ENCODE data around the gene GLDC. TPM values are rescaled to one million over a fixed set of nuclear protein-coding genes. Genes with fewer than 3 reads are reported as not detected.
"Not testable (repeated sequence)": the region's sequence is repeated elsewhere in the genome, so short reads cannot be mapped to it uniquely, and the experiment has no call there.

GLDC gene
- total and polyA plus RNA-seq, 4 donors = 20.3 to 56.6 (median 36.5) TPM

- Histone ChIP-seq H3K4me3 (ENCODE audit: low read depth, low read length) (no peak overlapping the region), H3K36me3 (ENCODE audit: control insufficient read depth, insufficient read depth, low read length) (no peaks in the 10 kb centered on the region), H3K27me3 (ENCODE audit: control insufficient read depth, insufficient read depth, low read length) (no peaks in the 10 kb centered on the region), H3K27ac (ENCODE audit: low read depth, low read length) (no peak overlapping the region), H3K4me1 (ENCODE audit: control insufficient read depth, insufficient read depth, low read length) (peaks cover 19% of the 10 kb centered on the region), H3K9me3 (ENCODE audit: control insufficient read depth, insufficient read depth, low read length) (no peaks in the 10 kb centered on the region)
- peak in 2 of 6 donors; percentile 45 to 66 for DNase-seq (ENCODE audit: low read depth in 4 of 6, low spot score in 6 of 6)
- WGBS (ENCODE audit: insufficient coverage) = 38% methylated on average over 5 of the region's 8 CpGs
Observed at GRCh38 chr9:6549106-6549800, 96.3 kb downstream of the GLDC start.

- Histone ChIP-seq H3K9me3 (ENCODE audit: control insufficient read depth, insufficient read depth, low read length) (no peaks in the 10 kb centered on the region), H3K27me3 (ENCODE audit: control insufficient read depth, insufficient read depth, low read length) (no peaks in the 10 kb centered on the region), H3K4me1 (ENCODE audit: control insufficient read depth, insufficient read depth, low read length) (peaks cover 6% of the 10 kb centered on the region), H3K27ac (ENCODE audit: low read depth, low read length) (no peak overlapping the region), H3K36me3 (ENCODE audit: control insufficient read depth, insufficient read depth, low read length) (no peaks in the 10 kb centered on the region), H3K4me3 (ENCODE audit: low read depth, low read length) (no peak overlapping the region)
- no CpG with 5 or more reads among the region's 8 CpGs for WGBS (ENCODE audit: insufficient coverage)
- no peak for DNase-seq (ENCODE audit: low read depth in 4 of 6, low spot score in 6 of 6)
Observed at GRCh38 chr9:6545017-6545691, 100.4 kb downstream of the GLDC start.

- no peak for DNase-seq (ENCODE audit: low read depth in 4 of 6, low spot score in 6 of 6)
- H3K36me3 ChIP-seq (ENCODE audit: control insufficient read depth, insufficient read depth, low read length) = no peaks in the 10 kb centered on the region
- H3K4me3 ChIP-seq (ENCODE audit: low read depth, low read length) = no peak overlapping the region
- no peaks in the 10 kb centered on the region for H3K27me3 ChIP-seq (ENCODE audit: control insufficient read depth, insufficient read depth, low read length)
- no peak overlapping the region for H3K27ac ChIP-seq (ENCODE audit: low read depth, low read length)
- 43% methylated on average over 2 of the region's 6 CpGs for WGBS (ENCODE audit: insufficient coverage)
- no peaks in the 10 kb centered on the region for H3K9me3 ChIP-seq (ENCODE audit: control insufficient read depth, insufficient read depth, low read length)
- H3K4me1 ChIP-seq (ENCODE audit: control insufficient read depth, insufficient read depth, low read length) = no peaks in the 10 kb centered on the region
Observed at GRCh38 chr9:6543204-6543603, 102.3 kb downstream of the GLDC start.

- not testable (repeated sequence) for H3K4me3 ChIP-seq (ENCODE audit: low read depth, low read length); H3K27me3 ChIP-seq (ENCODE audit: control insufficient read depth, insufficient read depth, low read length); H3K27ac ChIP-seq (ENCODE audit: low read depth, low read length); H3K9me3 ChIP-seq (ENCODE audit: control insufficient read depth, insufficient read depth, low read length); H3K36me3 ChIP-seq (ENCODE audit: control insufficient read depth, insufficient read depth, low read length); H3K4me1 ChIP-seq (ENCODE audit: control insufficient read depth, insufficient read depth, low read length); DNase-seq (ENCODE audit: low read depth in 4 of 6, low spot score in 6 of 6)
- WGBS (ENCODE audit: insufficient coverage) = 93% methylated on average over 4 of the region's 5 CpGs
Observed at GRCh38 chr9:6542617-6543016, 102.9 kb downstream of the GLDC start.

GRCh38 chr9:6538666-6539071 is 106.9 kb downstream of the GLDC start:
- H3K4me3 ChIP-seq (ENCODE audit: low read depth, low read length) = no peak overlapping the region
- H3K27me3 ChIP-seq (ENCODE audit: control insufficient read depth, insufficient read depth, low read length) = no peaks in the 10 kb centered on the region
- H3K27ac ChIP-seq (ENCODE audit: low read depth, low read length) = no peak overlapping the region
- H3K4me1 ChIP-seq (ENCODE audit: control insufficient read depth, insufficient read depth, low read length) = no peaks in the 10 kb centered on the region
- no peak for DNase-seq (ENCODE audit: low read depth in 4 of 6, low spot score in 6 of 6)
- H3K9me3 ChIP-seq (ENCODE audit: control insufficient read depth, insufficient read depth, low read length) = no peaks in the 10 kb centered on the region
- 63% methylated on average over 3 of the region's 3 CpGs for WGBS (ENCODE audit: insufficient coverage)
- H3K36me3 ChIP-seq (ENCODE audit: control insufficient read depth, insufficient read depth, low read length) = peaks cover 3% of the 10 kb centered on the region

GRCh38 chr9:6535594-6535993 is 109.9 kb downstream of the GLDC start:
- peaks cover 3% of the 10 kb centered on the region for H3K36me3 ChIP-seq (ENCODE audit: control insufficient read depth, insufficient read depth, low read length)
- no peak overlapping the region for H3K27ac ChIP-seq (ENCODE audit: low read depth, low read length)
- no peak overlapping the region for H3K4me3 ChIP-seq (ENCODE audit: low read depth, low read length)
- no peaks in the 10 kb centered on the region for H3K9me3 ChIP-seq (ENCODE audit: control insufficient read depth, insufficient read depth, low read length)
- no peaks in the 10 kb centered on the region for H3K27me3 ChIP-seq (ENCODE audit: control insufficient read depth, insufficient read depth, low read length)
- DNase-seq (ENCODE audit: low read depth in 4 of 6, low spot score in 6 of 6) = no peak
- 93% methylated on average over 2 of the region's 3 CpGs for WGBS (ENCODE audit: insufficient coverage)
- H3K4me1 ChIP-seq (ENCODE audit: control insufficient read depth, insufficient read depth, low read length) = no peaks in the 10 kb centered on the region

GRCh38 chr9:6525326-6526045 is 120.0 kb downstream of the GLDC start:
- WGBS (ENCODE audit: insufficient coverage) = 50% methylated on average over 1 of the region's 2 CpGs
- Histone ChIP-seq H3K4me3 (ENCODE audit: low read depth, low read length) (no peak overlapping the region), H3K4me1 (ENCODE audit: control insufficient read depth, insufficient read depth, low read length) (no peaks in the 10 kb centered on the region), H3K36me3 (ENCODE audit: control insufficient read depth, insufficient read depth, low read length) (peaks cover 4% of the 10 kb centered on the region), H3K9me3 (ENCODE audit: control insufficient read depth, insufficient read depth, low read length) (peaks cover 4% of the 10 kb centered on the region), H3K27ac (ENCODE audit: low read depth, low read length) (peak overlapping the region; percentile 22), H3K27me3 (ENCODE audit: control insufficient read depth, insufficient read depth, low read length) (no peaks in the 10 kb centered on the region)
- peak in 1 of 6 donors; percentile 64 for DNase-seq (ENCODE audit: low read depth in 4 of 6, low spot score in 6 of 6)

GRCh38 chr9:6522263-6522662 is 123.3 kb downstream of the GLDC start:
- Histone ChIP-seq H3K4me3 (ENCODE audit: low read depth, low read length) (no peak overlapping the region), H3K36me3 (ENCODE audit: control insufficient read depth, insufficient read depth, low read length) (peaks cover 4% of the 10 kb centered on the region), H3K9me3 (ENCODE audit: control insufficient read depth, insufficient read depth, low read length) (peaks cover 4% of the 10 kb centered on the region), H3K27me3 (ENCODE audit: control insufficient read depth, insufficient read depth, low read length) (no peaks in the 10 kb centered on the region), H3K27ac (ENCODE audit: low read depth, low read length) (no peak overlapping the region), H3K4me1 (ENCODE audit: control insufficient read depth, insufficient read depth, low read length) (no peaks in the 10 kb centered on the region)
- 100% methylated on average over 1 of the region's 4 CpGs for WGBS (ENCODE audit: insufficient coverage)
- no peak for DNase-seq (ENCODE audit: low read depth in 4 of 6, low spot score in 6 of 6)

GRCh38 chr9:6512085-6512657 is 133.4 kb downstream of the GLDC start:
- H3K27me3 ChIP-seq (ENCODE audit: control insufficient read depth, insufficient read depth, low read length) = no peaks in the 10 kb centered on the region
- no peak overlapping the region for H3K27ac ChIP-seq (ENCODE audit: low read depth, low read length)
- 83% methylated on average over 1 of the region's 3 CpGs for WGBS (ENCODE audit: insufficient coverage)
- no peak for DNase-seq (ENCODE audit: low read depth in 4 of 6, low spot score in 6 of 6)
- H3K9me3 ChIP-seq (ENCODE audit: control insufficient read depth, insufficient read depth, low read length) = no peaks in the 10 kb centered on the region
- H3K36me3 ChIP-seq (ENCODE audit: control insufficient read depth, insufficient read depth, low read length) = no peaks in the 10 kb centered on the region
- no peak overlapping the region for H3K4me3 ChIP-seq (ENCODE audit: low read depth, low read length)
- no peaks in the 10 kb centered on the region for H3K4me1 ChIP-seq (ENCODE audit: control insufficient read depth, insufficient read depth, low read length)
